Epidermal melanocyte (primary cell): ENCODE measurements around the gene C9.
"Not testable (repeated sequence)": the region's sequence is repeated elsewhere in the genome, so short reads cannot be mapped to it uniquely, and the experiment has no call there.

Experiments used
- DNase-seq: peaks from one replicate; pipeline ENCODE4 v3.0.0; 2011; ENCODE audit warnings: low spot score; ENCODE audit not compliant: insufficient read length

Gene C9

DNA sequence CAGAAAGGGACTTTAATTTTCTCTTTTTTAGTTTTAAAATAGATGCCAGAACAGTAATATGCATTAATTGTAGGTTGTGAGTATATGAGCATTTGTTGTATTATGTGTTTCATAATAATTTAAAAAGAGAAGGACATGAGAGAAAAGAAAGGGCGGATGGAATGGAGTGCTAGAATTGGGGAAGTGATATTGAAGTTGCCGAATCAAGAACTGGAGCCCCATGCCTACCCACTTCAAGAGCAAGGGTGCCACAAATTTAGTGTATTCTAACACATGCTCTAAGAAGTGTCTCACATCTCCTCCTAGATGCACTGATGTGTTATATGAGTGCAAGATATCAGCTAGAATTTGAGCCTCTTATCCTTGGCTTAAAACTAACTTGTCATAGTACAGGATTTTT, 101.3 kb downstream of the C9 start:
- no peak for DNase-seq

- no peak for DNase-seq
Observed at GRCh38 chr5:39260095-39260494, 104.2 kb downstream of the C9 start.

GRCh38 chr5:39257554-39257953, 106.7 kb downstream of the C9 start:
- DNase-seq, result no peak

DNA sequence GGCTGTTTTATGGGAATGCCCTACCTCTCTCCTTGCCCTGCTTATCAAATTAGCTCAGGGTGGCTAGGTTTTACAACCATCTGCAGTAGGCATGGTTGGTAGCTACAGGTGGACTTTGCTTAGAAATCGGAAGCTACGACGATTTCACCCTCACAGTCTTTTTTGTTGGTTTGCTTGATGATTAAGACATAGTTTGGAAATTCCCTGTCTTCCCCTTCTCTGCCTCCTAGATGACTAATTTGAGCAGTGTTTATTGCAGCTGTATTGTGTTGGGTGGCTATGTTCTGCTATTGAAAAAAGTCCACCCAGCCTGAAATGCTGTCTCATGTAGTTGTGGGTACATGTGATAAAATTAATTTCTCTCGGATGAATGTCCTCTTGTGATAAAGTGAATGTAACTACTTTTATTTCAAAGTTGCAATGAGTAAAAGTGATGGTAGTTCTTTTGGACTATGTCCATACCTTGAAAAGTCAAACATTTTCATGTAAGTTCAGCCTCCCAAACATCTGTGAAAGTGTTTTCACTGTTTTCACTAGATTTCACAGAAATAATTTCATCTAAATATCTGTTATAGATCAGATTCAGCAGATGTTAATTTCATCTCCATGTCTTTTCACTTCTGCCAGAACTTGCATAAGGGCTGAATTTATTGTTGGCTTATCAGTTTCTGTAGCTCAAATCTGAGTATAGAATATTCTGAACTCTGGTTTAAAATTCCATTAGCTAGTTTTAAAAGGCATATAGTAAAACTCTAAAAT, 107.6 kb downstream of the C9 start:
- DNase-seq, result no peak

DNA sequence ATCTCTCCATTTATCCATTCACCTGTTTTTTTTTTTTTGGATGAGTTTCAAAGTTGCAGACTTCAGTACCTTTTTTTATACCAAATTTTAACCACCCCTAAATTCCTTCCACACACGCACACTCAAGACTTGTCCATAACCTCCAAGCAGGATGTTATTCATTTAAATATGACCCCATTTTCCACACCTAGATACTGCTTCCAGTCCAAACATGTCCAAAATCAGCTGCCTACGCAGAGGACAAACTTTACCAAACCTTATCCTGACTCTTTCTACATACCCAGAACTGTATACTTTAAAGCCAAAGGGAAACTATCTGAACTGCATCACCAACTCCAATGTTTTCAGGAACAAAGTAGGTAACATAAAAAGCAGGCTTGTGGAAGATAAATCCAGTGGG, 108.9 kb downstream of the C9 start:
- no peak for DNase-seq

DNA sequence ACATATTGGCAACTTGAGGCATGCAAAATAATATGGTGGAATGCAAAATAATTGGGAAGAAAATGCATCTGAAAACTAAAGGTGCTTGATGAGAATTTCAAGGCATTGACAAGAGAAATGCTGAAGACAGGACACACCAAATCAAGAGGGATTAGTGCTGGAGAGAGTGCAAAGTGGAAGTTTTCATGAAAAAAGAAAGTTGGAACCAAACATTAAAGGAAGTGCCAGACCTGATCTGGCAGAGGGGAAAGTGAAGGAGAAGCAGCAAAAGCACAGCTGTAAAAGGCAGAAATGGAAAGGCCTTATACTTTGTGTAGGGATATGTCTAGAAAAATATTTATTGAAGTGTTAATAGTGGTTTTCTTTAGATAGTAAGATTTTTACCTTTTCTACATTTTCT, 109.6 kb downstream of the C9 start:
- DNase-seq, result no peak

- DNase-seq, result no peak
Observed at GRCh38 chr5:39253196-39253595, 111.1 kb downstream of the C9 start.

DNA sequence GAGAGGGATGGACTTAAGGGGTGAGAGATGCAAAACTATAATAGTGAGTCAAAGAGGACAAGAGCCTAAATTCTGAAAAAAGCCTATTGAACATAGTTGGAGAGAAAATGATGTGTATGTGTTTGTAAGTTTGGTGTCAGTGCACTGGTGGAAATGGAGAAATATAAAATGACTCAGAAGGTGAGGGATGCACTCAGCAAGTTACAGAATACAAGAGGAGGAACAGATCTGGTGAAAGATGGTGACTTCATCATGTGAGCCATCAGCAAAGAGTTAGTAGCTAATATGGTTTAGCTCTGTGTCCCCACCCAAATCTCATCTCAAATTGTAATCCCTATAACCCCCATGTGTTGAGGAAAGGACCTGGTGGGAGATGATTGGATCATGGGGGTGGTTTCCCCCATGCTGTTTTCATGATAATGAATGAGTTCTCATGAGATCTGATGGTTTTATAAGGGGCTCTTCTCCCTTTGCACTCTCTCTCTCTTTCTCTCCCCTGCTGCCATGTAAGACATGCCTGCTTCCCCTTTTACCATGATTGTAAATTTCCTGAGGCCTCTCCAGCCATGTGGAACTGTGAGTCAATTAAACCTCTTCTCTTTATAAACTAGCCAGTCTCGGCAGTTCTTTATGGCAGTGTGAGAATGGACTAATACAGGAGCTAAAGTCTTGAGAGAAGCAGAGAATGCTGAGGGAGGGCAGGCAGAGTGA, 114.6 kb downstream of the C9 start:
- no peak for DNase-seq

- no peak for DNase-seq
Observed at GRCh38 chr5:39249069-39249468, 115.2 kb downstream of the C9 start.

DNA sequence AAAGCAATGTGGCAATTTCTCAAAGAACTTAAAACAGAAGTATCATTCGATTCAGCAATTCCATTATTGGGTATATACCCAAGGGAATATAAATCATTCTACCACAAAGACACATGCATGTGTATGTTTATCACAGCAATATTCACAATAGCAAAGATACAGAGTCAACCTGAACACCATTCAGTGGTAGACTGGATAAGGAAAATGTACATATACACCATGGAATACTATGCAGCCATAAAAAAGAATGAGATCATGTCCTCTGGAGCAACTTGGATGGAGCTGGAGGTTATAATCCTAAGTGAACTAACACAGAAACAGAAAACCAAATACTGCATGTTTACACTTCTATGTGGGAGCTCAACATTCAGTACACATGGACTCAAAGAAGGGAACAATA, 123.5 kb downstream of the C9 start:
- DNase-seq, result no peak

GRCh38 chr5:39238366-39239105, 125.8 kb downstream of the C9 start:
- DNase-seq, result no peak

DNA sequence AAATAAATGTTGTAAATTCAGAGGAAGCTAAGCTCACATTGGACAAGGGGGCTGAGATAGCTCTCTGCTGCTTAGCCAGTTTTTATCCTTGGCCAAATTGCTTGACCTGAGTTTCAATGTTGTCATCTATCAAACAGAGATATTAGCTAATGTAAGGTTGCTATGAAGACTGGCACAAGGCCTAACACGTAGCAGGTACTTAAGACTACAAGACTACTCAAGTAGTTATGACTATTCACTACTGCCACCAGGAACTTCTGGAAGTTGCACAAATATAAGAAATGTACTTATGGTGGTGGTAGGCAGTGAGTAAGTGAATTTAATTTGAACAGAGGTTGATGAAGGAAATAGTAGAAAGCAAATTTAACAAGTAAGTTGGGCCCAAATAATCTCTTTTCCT, 127.6 kb downstream of the C9 start:
- no peak for DNase-seq

GRCh38 chr5:39235648-39236047, 128.6 kb downstream of the C9 start:
- no peak for DNase-seq

DNA sequence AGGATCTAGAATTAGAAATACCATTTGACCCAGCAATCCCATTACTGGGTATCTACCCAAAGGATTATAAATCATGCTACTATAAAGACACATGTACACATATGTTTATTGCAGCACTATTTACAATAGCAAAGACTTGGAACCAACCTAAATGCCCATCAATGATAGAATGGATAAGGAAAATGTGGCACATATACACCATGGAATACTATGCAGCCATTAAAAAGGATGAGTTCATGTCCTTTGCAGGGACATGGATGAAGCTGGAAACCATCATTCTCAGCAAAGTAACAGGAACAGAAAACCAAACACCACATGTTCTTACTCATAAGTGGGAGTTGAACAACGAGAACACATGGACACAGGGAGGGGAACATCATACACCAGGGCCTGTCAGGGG, 129.8 kb downstream of the C9 start:
- not testable (repeated sequence) for DNase-seq
